Astrocyte of the cerebellum (primary cell): ENCODE results near the gene ALDH3B1.

Experiments
- DNase-seq: peaks from one replicate; pipeline ENCODE4 v3.0.0-alpha.2; 2011; ENCODE audit warnings: low read depth
- H3K4me3 ChIP-seq: 2 replicates; pipeline ENCODE4 v1.5.1; 2011; ENCODE audit warnings: mild to moderate bottlenecking, low read depth, low read length, moderate library complexity
- CTCF ChIP-seq: IDR thresholded peaks from 2 replicates; pipeline ENCODE4 v1.5.1; 2012; ENCODE audit warnings: low read length, low read depth, moderate library complexity, mild to moderate bottlenecking; ENCODE audit errors: missing control alignments
- in situ Hi-C: cut with HindIII; loops from 2 replicates; pipeline ENCODE4 v1.10.0; 2017; ENCODE audit warnings: low sequenced_read_pairs

Gene ALDH3B1

GRCh38 chr11:68032997-68033707 is 23.0 kb downstream of the ALDH3B1 start:
- TF ChIP-seq CTCF, result no peak
- no peak for DNase-seq
- no peak overlapping the region for H3K4me3 ChIP-seq
- in situ Hi-C loops, result no loop called here

GRCh38 chr11:68033708-68034045 is 23.6 kb downstream of the ALDH3B1 start:
- TF ChIP-seq CTCF, result no peak
- no peak for DNase-seq
- in situ Hi-C loops, result no loop called here
- H3K4me3 ChIP-seq, result no peak overlapping the region

GRCh38 chr11:68035266-68035876 is 25.2 kb downstream of the ALDH3B1 start:
- DNase-seq, result no peak
- in situ Hi-C loops, result no loop called here
- no peak for TF ChIP-seq CTCF
- H3K4me3 ChIP-seq, result no peak overlapping the region

GRCh38 chr11:68036141-68036716 is 26.1 kb downstream of the ALDH3B1 start:
- no peak overlapping the region for H3K4me3 ChIP-seq
- TF ChIP-seq CTCF, result no peak
- no peak for DNase-seq
- in situ Hi-C loops, result no loop called here

GRCh38 chr11:68036717-68037239 is 26.7 kb downstream of the ALDH3B1 start:
- no peak for TF ChIP-seq CTCF
- no peak overlapping the region for H3K4me3 ChIP-seq
- no peak for DNase-seq
- in situ Hi-C loops, result no loop called here

GRCh38 chr11:68037411-68038225 is 27.5 kb downstream of the ALDH3B1 start:
- no peak overlapping the region for H3K4me3 ChIP-seq
- in situ Hi-C loops, result no loop called here

More at GRCh38 chr11:68037411-68038225, 27.5 kb downstream of the ALDH3B1 start:
- DNase-seq, result no peak
- TF ChIP-seq CTCF, result no peak
